GM21360 (cell line): ENCODE results near the gene PCGF3.
"Not testable (repeated sequence)": the region's sequence is repeated elsewhere in the genome, so short reads cannot be mapped to it uniquely, and the experiment has no call there.

ENCODE experiments used
- ATAC-seq: cut with Tn5 transposase; IDR thresholded peaks from one replicate; pipeline ENCODE4 v1.9.1; 2021; ENCODE audit warnings: mild to moderate bottlenecking, moderate library complexity; ENCODE audit not compliant: unreplicated experiment

Gene PCGF3

DNA sequence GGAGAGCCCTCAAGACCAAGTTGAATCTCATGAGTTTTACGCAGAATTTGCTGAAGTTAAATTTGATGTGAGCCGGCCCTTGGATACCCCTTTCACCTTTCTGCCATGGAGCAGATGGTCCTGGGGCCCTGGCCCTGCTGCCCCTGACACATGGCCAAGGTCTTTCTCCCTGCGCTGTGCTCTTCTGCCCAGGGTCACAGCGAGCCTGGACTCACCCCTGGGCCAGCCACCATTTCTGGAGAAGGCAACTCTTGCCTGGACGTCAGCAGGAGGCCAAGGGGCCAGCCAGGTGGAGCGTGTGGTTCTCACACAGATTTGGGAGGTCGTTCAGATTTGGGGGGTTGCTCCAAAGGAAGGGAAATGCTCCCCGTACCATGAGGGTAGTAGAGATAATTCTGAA, 30.0 kb downstream of the PCGF3 start:
- no peak for ATAC-seq

DNA sequence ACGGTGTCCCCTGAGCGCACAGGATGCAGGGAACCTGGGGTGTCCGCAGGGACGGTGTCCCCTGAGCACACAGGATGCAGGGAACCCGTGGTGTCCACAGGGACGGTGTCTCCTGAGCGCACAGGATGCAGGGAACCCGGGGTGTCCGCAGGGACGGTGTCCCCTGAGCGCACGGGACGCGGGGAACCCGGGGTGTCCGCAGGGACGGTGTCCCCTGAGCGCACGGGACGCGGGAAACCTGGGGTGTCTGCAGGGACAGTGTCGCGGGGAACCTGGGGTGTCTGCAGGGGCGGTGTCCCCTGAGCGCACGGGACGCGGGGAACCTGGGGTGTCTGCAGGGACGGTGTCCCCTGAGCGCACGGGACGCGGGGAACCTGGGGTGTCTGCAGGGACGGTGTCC, 30.9 kb downstream of the PCGF3 start:
- not testable (repeated sequence) for ATAC-seq

DNA sequence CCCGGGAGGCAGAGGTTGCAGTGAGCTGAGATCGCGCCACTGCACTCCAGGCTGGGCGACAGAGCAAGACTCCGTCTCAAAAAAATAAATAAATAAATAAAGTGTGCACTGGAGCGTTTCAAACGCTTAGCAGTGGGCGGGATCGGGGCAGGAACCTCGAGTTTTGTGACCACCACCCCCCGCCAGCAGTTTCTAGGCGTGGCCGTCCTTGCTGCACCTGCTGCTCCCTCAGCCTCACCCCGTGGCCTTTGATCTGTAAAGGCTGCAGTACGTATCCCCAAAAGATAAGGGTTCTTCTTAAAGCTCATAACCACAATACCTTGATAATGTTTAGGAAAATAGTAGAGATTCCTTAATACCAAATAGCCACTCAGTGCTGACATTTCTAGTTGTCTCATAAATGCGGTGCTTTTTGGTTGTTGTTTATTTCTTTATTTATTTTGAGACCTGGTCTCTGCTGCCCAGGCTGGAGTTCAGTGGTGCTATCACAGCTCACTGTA, 33.2 kb downstream of the PCGF3 start:
- no peak for ATAC-seq

DNA sequence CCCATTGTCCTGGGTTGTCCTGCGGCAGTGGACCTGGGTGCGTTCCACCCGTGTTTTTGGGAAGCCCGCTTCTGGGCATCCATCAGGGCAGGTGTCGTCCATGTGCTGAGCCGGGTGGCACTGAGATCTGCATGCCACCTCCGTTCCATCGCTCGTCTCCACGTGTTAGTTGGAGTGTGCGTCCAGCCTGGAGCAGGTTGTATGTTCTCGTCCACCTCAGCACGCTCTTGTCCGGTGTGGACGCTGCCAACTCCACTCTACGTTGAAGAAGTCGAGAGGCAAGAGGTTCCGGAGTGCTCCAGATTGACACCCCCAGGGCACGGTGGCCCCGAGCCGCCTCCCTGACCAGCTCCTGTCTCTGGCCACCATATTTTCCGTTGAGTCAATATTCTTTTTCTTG, 33.9 kb downstream of the PCGF3 start:
- ATAC-seq = no peak

DNA sequence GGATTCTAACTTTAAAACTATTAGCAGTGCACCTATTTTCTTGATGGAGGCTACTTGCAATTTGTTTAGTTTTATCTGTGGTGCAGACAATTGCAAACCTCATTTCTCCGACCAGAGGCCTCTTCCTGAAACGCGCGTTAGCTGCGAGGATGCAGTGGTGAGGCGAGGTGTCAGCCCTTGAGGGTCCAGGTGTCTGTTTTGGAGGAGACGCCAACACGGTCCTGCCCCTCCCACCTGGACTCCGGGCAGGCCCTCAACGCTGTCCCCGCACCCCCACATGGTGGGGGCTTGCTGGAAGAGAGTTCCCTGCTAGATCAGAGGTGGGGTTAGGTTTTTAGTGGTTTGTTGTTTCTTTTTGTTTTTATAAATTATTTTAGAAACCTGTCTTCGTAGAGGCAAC, 34.4 kb downstream of the PCGF3 start:
- no peak for ATAC-seq

DNA sequence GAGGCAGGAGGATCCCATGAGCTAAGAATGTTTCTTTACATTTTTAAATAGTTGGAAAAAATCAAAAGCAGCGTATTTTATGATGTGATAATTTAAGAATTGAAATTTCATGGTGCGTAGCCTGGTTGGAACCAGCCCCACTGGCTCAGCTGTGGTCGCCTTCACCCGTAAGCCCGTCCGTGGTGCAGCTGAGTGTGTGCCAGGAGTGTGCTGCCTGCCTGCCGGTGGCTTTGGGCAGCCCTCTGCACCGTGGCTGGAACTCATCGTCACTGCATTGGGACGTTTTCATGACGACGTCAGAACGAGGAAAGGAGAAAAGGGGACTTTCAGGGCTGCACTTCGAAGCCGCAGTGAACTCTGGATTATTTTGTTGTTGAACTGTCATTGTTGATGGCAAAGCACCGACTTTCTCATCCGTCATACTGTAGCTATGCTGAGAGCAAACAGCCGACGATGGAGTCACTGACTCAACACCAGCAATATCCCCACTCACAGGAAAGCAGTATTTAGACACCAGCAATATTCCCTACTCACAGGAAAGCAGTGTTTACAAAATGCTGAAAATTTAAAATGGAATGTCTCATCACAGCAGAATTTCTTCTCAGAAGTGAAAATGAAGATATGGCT, 35.1 kb downstream of the PCGF3 start:
- ATAC-seq = no peak

DNA sequence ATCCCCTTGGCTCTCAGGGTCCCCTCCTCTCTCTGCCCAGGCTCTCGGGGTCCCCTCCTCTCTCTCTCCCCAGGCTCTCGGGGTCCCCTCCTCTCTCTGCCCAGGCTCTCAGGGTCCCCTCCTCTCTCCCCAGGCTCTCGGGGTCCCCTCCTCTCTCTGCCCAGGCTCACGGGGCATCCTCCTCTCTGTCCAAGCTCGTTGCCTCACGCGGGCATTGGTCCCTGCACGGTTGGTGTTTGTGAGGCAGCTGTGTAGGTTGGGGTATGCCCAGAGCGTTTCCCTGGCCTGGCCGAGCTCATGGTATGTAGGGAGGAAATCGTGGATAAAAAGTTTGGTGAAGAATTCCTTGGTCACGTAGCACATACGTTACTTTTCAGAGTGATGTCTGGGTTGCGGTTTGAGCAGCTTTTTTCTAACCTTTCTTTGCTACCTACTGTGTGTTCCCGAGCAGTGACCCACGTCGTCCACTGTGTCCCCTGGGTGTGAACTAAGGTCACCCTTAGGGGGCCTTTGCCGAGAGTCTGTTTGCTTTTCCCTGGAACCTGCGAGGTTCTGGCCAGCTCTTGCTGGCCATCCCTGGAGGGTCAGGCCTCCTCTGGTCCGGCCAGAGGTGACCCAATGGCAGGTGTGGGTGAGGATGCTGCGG, 36.6 kb downstream of the PCGF3 start:
- ATAC-seq = no peak

DNA sequence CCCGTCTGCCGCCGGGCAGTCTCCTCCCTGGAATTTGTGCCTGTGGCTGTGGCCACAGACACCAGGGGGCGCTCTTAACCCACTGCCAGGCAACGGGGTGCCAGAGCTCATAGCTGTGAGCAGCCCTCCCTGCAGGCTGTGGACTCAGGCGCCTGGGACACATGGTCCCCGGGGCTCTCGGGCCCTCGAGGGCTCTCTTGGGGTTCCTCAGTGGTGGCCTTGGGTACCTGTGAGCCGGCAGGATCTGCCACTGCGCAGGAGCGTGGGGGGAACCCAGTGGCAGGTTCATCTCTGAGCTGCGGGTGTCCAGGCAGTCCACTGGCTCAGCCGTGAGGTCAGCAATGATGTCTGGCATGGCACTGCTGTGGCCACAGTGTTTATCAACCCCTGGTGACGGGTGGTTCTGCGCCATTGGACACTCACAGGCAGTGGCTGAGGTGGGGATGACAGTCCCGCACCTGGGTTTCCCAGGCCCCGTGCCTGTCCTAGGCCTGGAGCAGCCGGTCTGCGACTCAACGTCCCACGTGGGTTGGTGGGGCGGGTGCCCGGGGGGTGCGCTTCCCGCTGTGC, 37.2 kb downstream of the PCGF3 start:
- ATAC-seq = no peak

DNA sequence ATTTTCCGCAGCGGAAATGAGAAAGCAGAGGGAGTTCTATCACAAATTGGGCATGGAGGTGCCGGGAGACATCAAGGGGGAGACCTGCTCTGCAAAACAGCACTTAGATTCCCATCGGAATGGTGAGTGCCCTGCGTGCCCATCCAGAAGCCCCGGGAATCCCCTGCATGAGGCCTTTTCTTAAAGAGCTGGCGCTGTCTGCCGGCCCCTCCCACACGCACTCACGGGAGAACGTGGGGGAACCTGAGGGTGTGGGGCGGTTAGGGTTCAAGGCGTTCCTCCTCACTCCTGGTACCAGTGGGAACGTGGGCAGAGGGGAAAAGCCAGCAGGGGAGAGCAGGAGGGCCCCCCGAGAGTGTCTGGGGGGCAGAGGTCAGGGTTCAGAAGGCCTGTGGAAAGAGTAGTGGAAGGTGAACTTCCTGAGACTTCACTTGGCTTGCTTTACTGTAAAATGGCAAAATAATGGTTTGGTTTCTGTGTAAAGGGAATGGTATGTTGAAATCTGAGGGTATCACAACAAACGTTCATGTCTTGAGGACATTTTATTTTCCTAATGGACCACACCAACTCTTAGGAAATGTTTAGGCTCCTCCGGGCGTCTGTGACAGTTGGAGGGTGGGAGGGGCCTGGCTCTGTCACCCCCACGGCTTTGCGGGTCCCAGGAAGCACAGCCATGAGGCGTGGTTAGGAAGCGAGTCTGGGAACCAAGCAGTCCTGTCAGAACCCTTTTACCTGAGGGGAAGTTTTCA, 38.0 kb downstream of the PCGF3 start:
- ATAC-seq = no peak

DNA sequence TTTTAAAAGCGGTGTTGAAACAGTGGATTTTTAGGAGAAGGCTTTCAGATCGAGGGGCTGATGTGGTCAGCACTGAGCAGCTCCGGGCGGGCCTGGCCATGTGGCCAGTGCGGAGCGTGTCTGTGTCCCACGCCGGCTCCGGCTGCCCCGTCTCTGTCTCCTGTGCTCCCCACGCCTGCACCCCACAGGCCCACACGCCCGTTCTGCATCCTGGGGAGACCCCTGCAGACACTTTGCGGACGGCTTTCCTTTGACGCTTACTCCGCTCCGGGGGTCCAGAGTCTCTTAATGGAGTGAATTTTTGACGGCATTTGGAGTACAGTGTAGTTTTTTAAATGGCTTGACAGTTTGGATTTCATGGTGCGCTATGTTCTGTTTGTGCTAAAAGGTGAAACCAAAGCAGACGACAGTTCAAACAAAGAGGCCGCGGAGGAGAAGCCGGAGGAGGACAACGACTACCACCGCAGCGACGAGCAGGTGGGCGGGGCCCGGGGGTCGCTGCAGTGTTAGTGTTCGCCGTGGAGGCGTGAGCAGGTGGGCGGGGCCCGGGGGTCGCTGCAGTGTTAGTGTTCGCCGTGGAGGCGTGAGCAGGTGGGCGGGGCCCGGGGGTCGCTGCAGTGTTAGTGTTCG, 38.7 kb downstream of the PCGF3 start:
- no peak for ATAC-seq

DNA sequence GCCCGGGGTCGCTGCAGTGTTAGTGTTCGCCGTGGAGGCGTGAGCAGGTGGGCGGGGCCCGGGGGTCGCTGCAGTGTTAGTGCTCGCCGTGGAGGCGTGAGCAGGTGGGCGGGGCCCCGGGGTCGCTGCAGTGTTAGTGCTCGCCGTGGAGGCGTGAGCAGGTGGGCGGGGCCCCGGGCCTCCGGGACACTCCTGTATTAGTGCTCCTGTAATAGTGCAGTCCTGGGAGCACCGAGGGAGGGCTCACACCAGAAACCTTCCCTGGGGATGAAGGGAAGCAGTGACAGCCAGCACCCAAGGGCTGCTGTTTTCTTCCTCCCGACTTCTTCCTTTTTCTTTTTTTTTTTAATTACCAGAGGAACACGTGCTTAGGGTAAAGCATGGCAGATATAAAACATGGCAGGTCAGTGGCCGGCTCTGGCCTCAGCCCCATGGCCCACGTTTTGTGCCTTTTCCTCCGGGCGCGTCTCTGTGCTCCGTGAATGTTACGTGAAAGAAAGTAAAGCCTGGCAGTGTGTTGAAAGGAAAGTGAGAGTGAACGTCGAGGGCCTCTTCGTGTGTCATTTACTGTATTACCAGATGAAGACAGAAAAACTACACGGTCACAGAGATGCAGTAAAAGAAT, 42.0 kb downstream of the PCGF3 start:
- ATAC-seq = no peak

DNA sequence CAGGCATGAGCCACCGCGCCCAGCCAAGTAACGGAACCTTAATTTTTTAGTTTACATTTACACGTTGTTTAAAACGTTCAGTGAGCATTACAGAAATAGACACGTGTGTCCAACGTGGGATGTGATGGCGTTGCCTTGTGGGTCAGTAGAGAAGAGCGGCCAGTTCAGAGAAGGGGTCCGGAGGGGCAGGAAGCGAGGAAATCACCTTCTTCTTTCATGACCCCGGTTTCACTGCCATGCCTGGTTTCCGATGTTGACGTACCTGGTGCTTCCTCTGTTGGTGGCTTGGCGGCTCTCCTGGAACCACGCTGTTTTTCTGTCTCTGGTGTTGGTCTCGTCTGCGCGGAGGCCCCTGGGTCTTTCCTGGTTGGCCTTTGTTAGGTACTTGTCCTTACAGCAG, 42.8 kb downstream of the PCGF3 start:
- no peak for ATAC-seq

DNA sequence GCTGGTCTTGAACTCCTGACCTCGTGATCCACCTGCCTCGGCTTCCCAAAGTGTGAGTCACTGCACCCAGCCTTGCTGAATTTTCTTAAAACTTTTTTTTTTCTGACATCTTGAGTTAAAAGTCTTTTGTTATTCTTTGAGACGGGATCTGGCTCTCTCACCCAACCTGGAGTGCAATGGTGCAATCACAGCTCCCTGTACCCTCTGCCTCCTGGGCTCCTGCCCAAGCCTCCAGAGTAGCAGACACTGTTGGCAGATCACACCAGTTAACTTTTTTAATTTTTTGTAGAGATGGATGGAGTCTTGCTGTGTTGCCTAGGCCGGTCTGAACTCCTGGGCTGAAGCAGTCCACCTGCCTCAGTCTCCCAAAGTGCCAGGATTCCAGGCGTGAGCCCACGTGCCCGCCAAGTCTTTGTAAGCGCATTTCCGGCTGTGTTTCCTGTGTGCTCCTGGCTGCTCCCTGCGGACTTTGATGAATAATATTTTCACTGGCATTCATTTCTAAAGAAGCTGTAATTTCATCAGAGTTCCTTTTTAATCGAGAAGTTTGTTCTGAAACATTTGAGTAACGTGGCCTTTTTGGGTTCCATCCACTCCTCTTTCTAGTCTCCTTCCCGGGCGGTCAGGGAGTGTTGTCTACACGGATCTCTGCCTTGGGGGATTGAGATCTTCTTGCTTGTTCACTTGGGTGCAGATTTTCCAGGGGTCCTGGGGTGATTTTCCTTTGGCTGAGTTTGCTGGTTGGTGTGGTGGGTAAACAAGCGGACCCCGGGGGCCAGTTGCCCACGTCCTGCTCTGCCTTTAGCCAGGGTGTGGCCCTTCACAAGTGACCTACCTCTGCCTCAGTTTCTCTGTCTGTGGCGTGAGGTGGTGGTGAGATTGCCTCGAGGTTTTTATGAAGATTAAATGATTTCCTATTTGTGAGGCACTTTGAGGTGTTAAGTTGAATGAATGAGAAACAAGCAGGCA, 44.4 kb downstream of the PCGF3 start:
- no peak for ATAC-seq

DNA sequence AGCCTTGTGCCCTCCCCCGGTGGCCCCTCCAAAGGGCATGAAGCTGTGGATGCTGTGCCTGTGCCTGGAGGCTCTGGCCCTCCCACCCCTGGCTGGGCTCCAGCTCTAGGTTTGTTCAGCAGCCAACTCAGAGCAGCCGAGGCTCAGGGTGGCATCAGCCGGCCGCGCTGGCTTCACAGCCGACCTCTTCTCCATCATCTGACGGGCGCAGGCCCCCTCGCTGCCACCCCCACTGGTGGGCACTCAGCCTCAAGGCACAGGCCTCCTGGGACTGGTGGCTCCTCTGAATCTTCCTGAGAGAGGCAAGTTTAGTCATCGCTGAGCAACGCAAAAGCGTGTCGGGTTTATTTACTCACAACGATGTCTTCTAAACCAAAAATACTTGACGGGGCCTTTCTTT, 46.0 kb downstream of the PCGF3 start:
- ATAC-seq = no peak

DNA sequence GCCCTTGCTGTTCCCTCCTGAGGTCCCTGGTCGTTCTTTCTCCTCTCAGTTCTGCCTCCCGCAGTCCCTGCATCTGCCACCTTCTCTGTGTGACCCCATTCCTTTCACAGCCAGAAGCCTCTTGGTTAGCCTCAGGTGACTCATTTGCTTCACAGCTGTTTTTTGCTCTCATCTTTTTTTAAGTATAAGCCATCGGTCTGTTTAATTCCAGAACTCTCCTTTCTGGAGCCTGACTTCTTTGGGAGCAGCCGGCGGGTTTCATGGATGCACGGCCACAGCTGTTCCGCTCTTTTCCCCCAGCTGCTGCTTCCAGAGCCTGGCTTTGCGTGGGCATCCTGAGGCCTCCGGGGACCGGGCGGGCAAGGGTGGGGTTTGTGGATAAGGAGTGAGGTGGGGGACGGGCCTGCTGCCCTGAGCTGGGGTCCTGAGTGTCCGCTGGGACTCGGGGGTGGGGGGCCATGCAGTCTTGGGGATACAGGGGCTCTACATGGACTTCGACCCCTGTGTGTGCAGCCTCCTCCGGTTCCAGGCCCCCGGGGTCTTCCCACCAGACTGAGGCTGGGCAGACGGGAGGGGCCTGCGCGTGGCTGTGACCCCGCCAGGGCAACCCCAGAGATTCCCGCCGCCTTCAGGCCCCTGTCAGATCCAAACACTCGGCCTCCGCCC, 46.7 kb downstream of the PCGF3 start:
- ATAC-seq = no peak

DNA sequence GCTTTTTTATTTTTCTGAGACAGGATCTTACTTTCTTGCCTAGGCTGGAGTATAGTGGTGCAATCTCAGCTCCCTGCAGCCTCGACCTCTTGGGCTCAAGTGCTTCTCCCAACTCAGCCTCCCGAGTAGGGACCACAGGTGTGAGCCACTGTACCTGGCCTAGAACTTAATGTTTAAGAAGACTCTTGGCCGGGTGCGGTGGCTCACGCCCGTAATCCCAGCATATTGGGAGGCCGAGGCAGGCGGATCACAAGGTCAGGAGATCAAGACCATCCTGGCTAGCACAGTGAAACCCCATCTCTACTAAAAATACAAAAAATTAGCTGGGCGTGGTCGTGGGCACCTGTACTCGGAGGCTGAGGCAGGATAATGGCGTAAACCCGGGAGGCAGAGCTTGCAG, 47.6 kb downstream of the PCGF3 start:
- not testable (repeated sequence) for ATAC-seq

DNA sequence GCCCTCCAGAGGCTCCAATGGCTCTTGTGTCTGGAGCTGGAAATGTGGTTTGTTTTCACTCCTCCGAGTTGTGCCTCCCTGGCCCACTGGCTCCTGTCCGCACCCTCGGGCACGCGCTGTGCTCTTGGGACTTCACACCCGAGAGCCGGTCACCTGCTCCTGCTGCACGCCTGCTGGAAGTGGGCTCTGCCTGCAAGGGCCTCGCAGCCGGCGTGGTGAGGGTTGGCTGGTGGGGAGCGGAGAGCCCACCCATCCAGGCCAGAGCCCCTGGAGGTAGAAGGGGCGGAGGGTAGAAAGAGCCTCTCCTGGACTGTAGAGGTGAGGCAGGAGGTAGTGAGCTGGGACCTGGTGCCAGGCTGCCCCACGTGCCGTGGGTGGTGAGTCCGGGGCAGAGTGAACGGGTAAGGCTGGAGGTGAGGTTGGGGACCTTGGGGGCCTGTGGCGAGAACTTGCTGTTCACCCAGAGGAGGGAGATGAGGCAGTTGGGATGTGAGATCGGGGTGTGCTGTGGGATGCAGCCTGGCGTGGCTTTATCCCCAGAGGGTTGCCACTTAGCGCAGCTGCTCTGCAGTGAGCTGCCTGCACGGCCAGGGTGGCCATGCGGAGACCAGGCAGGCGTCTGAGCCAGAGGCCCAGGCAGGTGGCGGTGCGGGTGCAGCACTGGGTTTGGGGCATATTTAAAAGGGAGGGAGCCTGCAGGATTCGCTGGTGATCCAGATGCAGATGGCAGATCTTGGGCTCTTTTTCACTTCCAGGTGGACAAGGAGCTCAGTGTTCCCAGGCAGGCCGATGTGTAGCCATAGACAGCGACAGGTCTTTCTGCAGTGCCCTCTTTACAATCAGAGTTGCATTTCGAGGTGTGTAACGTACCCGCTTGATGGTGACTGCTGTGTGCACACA, 48.8 kb downstream of the PCGF3 start:
- ATAC-seq = no peak

DNA sequence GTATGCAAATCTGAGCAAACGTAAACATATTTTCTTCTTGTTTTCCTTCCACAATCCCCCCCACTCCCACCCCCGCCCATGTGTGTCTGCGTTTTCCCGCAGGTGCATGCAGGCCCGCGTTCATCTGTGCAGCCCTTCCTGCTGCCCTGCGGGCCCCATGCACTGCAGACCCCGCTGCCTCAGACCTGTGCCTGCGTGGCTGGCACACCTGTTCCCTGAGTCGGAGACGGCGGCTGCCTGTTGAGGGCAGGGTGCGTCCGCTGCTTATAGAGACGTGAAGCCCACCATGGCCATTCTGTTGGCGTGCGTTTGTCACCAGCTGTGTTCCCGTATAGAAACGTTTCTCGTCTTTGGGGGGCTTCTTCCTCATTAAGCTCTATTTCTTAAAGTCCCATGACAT, 51.5 kb downstream of the PCGF3 start:
- no peak for ATAC-seq
